IMR-90 (cell line): ENCODE data around the gene ZNF573. TPM values are rescaled to one million over a fixed set of nuclear protein-coding genes. Genes with fewer than 3 reads are reported as not detected.
A peak's percentile ranks its signal among the peaks of the same experiment; 100 is the strongest.

Source experiments
- ATAC-seq: fragments of 200-7000 bp; cut with Tn5 transposase; 2 replicates; pipeline ENCODE4 v1.9.1; 2020; ENCODE audit warnings: low read depth, mild to moderate bottlenecking, moderate library complexity
- BruUV-seq: library from RNA; stranded (reverse); fragments of 400-500 nt; replicated peaks from 2 replicates; lab custom pipeline; 2021; lab: Mats Ljungman, UMichigan
- CTCF ChIA-PET: fragments of 300-600 bp; formaldehyde crosslinking; extraction: SDS; loops from one replicate; lab custom pipeline; 2021; ENCODE audit warnings: antibody characterized with exemption; lab: Yijun Ruan, JAX
- POLR2A ChIA-PET: fragments of 300-600 bp; sonication (Branson Sonifier 250); formaldehyde crosslinking; loops from one replicate; lab custom pipeline; 2022; ENCODE audit warnings: antibody characterized with exemption; ENCODE audit not compliant: unreplicated experiment; lab: Charles Lee
- DNase-seq: peaks from one replicate; pipeline ENCODE4 v3.0.0; 2013
- H2AFZ ChIP-seq: replicated peaks from 2 replicates; pipeline ENCODE3; 2013; ENCODE audit warnings: low read length, mild to moderate bottlenecking; ENCODE audit not compliant: poor library complexity
- H2AK5ac ChIP-seq: 2 replicates; pipeline ENCODE4 v1.6.1; 2013; ENCODE audit warnings: low read depth, low read length, inconsistent platforms
- H2AK9ac ChIP-seq: replicated peaks from 2 replicates; pipeline ENCODE3; 2013; ENCODE audit warnings: mild to moderate bottlenecking, low read depth, low read length, moderate library complexity; ENCODE audit not compliant: poor library complexity
- H2BK120ac ChIP-seq: 2 replicates; pipeline ENCODE4 v1.6.1; 2013; ENCODE audit warnings: low read depth, low read length, inconsistent platforms
- H2BK15ac ChIP-seq: 3 replicates; pipeline ENCODE4 v1.6.1; 2013; ENCODE audit warnings: low read depth, low read length, inconsistent platforms
- H2BK20ac ChIP-seq: 2 replicates; pipeline ENCODE4 v1.6.1; 2013; ENCODE audit warnings: low read depth, mild to moderate bottlenecking, inconsistent platforms, low read length, moderate library complexity
- H2BK5ac ChIP-seq: 2 replicates; pipeline ENCODE4 v1.6.1; 2013; ENCODE audit warnings: mild to moderate bottlenecking, low read depth, low read length, inconsistent platforms; ENCODE audit not compliant: poor library complexity, severe bottlenecking
- H3K14ac ChIP-seq: replicated peaks from 2 replicates; pipeline ENCODE4 v1.6.1; 2013; ENCODE audit warnings: low read depth, low read length, inconsistent platforms
- H3K18ac ChIP-seq: 2 replicates; pipeline ENCODE4 v1.6.1; 2013; ENCODE audit warnings: low read depth, low read length, control low read depth
- H3K23ac ChIP-seq: 2 replicates; pipeline ENCODE4 v1.6.1; 2013; ENCODE audit warnings: low read depth, low read length, inconsistent platforms
- H3K27ac ChIP-seq: 2 replicates; pipeline ENCODE4 v1.5.1; 2013; ENCODE audit warnings: mild to moderate bottlenecking, control low read depth, low read length; ENCODE audit not compliant: insufficient read depth
- H3K27me3 ChIP-seq: 2 replicates; pipeline ENCODE4 v1.6.1; 2013; ENCODE audit warnings: low read length; ENCODE audit not compliant: control insufficient read depth, insufficient read depth
- H3K36me3 ChIP-seq: 2 replicates; pipeline ENCODE4 v1.6.1; 2013; ENCODE audit warnings: low read length, mixed read lengths; ENCODE audit not compliant: control insufficient read depth, insufficient read depth
- H3K4ac ChIP-seq: 2 replicates; pipeline ENCODE4 v1.6.1; 2013; ENCODE audit warnings: low read depth, low read length, inconsistent platforms
- H3K4me1 ChIP-seq: 2 replicates; pipeline ENCODE4 v1.6.1; 2013; ENCODE audit warnings: low read length, mixed read lengths; ENCODE audit not compliant: control insufficient read depth, insufficient read depth
- H3K4me2 ChIP-seq: 2 replicates; pipeline ENCODE4 v1.6.1; 2013; ENCODE audit warnings: low read depth, mild to moderate bottlenecking, control low read depth, low read length, moderate library complexity
- H3K4me3 ChIP-seq: 2 replicates; pipeline ENCODE4 v1.5.1; 2013; ENCODE audit warnings: low read depth, mild to moderate bottlenecking, control low read depth, low read length, moderate library complexity; ENCODE audit not compliant: insufficient read depth
- H3K56ac ChIP-seq: 2 replicates; pipeline ENCODE4 v1.6.1; 2013; ENCODE audit warnings: low read length, inconsistent platforms; ENCODE audit not compliant: insufficient read depth; ENCODE audit errors: extremely low read depth
- H3K79me1 ChIP-seq, 2 experiments: 2 replicates each; pipeline ENCODE4 v1.6.1; 2013; ENCODE audit warnings: low read length in 2 of 2, inconsistent platforms in 1 of 2, low read depth in 1 of 2
- H3K9ac ChIP-seq: 2 replicates; pipeline ENCODE4 v1.6.1; 2013; ENCODE audit warnings: low read depth, low read length, control low read depth
- H3K9me1 ChIP-seq: 2 replicates; pipeline ENCODE4 v1.6.1; 2013; ENCODE audit warnings: low read length, inconsistent platforms; ENCODE audit not compliant: insufficient read depth
- H3K9me3 ChIP-seq: 2 replicates; pipeline ENCODE4 v1.6.1; 2013; ENCODE audit warnings: low read length; ENCODE audit not compliant: control insufficient read depth, insufficient read depth
- H4K20me1 ChIP-seq: 2 replicates; pipeline ENCODE4 v1.6.1; 2013; ENCODE audit warnings: low read length, inconsistent platforms; ENCODE audit not compliant: insufficient read depth
- H4K5ac ChIP-seq: 2 replicates; pipeline ENCODE4 v1.6.1; 2013; ENCODE audit warnings: mild to moderate bottlenecking, low read depth, low read length, control low read depth
- H4K8ac ChIP-seq, 2 experiments: 2 replicates each; pipeline ENCODE4 v1.6.1; 2013; ENCODE audit warnings: low read depth in 2 of 2, low read length in 2 of 2, control low read depth in 1 of 2, inconsistent platforms in 1 of 2
- H4K91ac ChIP-seq: 2 replicates; pipeline ENCODE4 v1.6.1; 2013; ENCODE audit warnings: low read depth, low read length, inconsistent platforms; ENCODE audit not compliant: insufficient read depth
- BHLHE40 ChIP-seq: fragments of 150-350 bp; IDR thresholded peaks from 2 replicates; pipeline ENCODE4 v1.6.1; 2016; ENCODE audit warnings: mild to moderate bottlenecking, low read depth, low read length
- CTCF ChIP-seq: conservative IDR thresholded peaks from 2 replicates; pipeline ENCODE4 v1.5.1; 2012; ENCODE audit warnings: mild to moderate bottlenecking, low read depth, low read length, improper control_type of control experiment
- ELK1 ChIP-seq: fragments of 150-350 bp; IDR thresholded peaks from 2 replicates; pipeline ENCODE4 v1.6.1; 2016; ENCODE audit warnings: low read depth, mild to moderate bottlenecking, low read length, moderate library complexity, borderline replicate concordance
- MAFK ChIP-seq: IDR thresholded peaks from 2 replicates; pipeline ENCODE4 v1.6.1; 2012; ENCODE audit warnings: low read depth, low read length, improper control_type of control experiment
- RFX5 ChIP-seq: IDR thresholded peaks from 2 replicates; pipeline ENCODE4 v1.8.0; 2012; ENCODE audit warnings: low read depth, mild to moderate bottlenecking, low read length, moderate library complexity
- WGBS, 2 experiments: methylation state at CpG; one replicate each; pipeline versions ENCODE4 v1.1.5 to v1.1.7; 2013; ENCODE audit warnings: missing lambda C conversion rate in 2 of 2; ENCODE audit not compliant: insufficient read length in 1 of 2; ENCODE audit errors: extremely low coverage in 2 of 2; 5-methylcytosine and 5-hydroxymethylcytosine counted together
- dilution Hi-C: fragments of 300-500 bp; cut with HindIII; formaldehyde crosslinking; loops from one replicate; pipeline ENCODE4 v1.14.3; 2018; ENCODE audit warnings: low sequenced_read_pairs; ENCODE audit not compliant: unreplicated experiment
- in situ Hi-C: fragments of 300-500 bp; cut with MboI; formaldehyde crosslinking; loops from 3 replicates; pipeline ENCODE4 v1.14.3; 2019; ENCODE audit warnings: low sequenced_read_pairs, inconsistent platforms, mixed read lengths
- intact Hi-C: fragments of 100-400 bp; cut with micrococcal nuclease; formaldehyde crosslinking; loops from 2 replicates; pipeline ENCODE4 v1.10.0; 2022
- polyA plus RNA-seq, 3 experiments: library from polyadenylated mRNA; depleted of rRNA; stranded (reverse); fragments of >200 nt; gene quantifications; 2 replicates each; pipeline ENCODE4 v1.2.3, GENCODE V29; 2012; ENCODE audit warnings: low replicate concordance in 1 of 3
- total RNA-seq: library from RNA; depleted of rRNA; stranded (reverse); fragments of >200 nt; gene quantifications from 2 replicates; pipeline ENCODE4 v1.2.3, GENCODE V29; 2012

ZNF573 gene
- total and polyA plus RNA-seq, 2 of the 4 experiments (the other 2 are of a cell fraction): 0.80 to 3.2 TPM

DNA sequence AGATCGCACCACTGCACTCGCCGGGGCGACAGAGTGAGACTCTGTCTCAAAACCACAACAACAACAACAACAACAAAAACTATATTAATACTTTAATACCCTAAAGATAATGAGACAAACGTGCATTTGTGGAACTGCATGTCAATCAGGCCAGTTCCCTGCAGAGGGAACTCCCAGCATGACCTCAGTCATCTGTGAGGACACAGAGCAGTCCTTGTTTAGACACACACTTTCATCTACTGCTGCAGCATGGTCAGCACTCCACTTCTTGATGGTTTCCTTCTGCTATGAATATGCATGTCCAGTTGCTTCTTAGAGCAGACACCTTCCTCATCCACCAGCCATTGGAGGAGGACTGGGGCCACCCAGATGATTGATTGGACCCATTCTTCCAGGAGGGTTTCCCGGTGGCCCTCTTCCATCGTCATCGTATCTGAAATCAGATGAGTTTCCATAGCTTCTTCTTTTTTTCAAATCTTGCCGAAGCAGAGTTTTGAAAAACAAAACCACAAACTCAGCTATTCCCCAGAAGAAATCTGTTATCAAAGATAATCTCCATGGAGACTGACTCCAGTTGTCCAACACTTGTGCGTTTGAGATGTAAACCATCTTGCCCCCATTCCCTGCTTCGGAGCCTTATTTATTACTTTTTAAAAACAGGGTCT, 86.3 kb downstream of the ZNF573 start:
- no peak overlapping the region for H3K18ac ChIP-seq
- H3K9me3 ChIP-seq: peaks cover 11% of the 10 kb centered on the region
- no TSS peak for BruUV-seq
- POLR2A ChIA-PET: no interaction called here
- intact Hi-C loops (loop anchor here (2.0 to 10.0 kb wide), 2 partner anchors 38 to 228 kb away; partner anchors contain the start of genes ZFP30, ZNF569 and ZNF570), in situ Hi-C loops (no loop called here), dilution Hi-C loops (no loop called here)
- no peaks in the 10 kb centered on the region for H3K27me3 ChIP-seq
- no peak overlapping the region for H3K27ac ChIP-seq
- H3K36me3 ChIP-seq: peaks cover 8% of the 10 kb centered on the region
- H3K4ac ChIP-seq: no peak overlapping the region
- no peak for ATAC-seq
- no peak overlapping the region for H2BK120ac ChIP-seq
- H4K5ac ChIP-seq: no peak overlapping the region
- H3K9ac ChIP-seq: no peak overlapping the region
- H2AK9ac ChIP-seq: no peak overlapping the region
- H4K91ac ChIP-seq: no peak overlapping the region
- H3K9me1 ChIP-seq: no peaks in the 10 kb centered on the region
- H2AFZ ChIP-seq: peak overlapping the region; percentile 41
- no peak overlapping the region for H3K4me3 ChIP-seq
- H4K20me1 ChIP-seq: no peaks in the 10 kb centered on the region
- no peak overlapping the region for H3K56ac ChIP-seq
- no peaks in the 10 kb centered on the region; the same call in 1 of the 2 replicates for H3K4me1 ChIP-seq
- 0% methylated on average over 1 of the region's 11 CpGs; no CpG with 5 or more reads in 1 of the 2 experiments for WGBS, 2 experiments
- no peak overlapping the region for H3K4me2 ChIP-seq
- no peak overlapping the region for H2BK15ac ChIP-seq
- H2AK5ac ChIP-seq: no peak overlapping the region
- no peak overlapping the region for H2BK20ac ChIP-seq
- H3K23ac ChIP-seq: no peak overlapping the region
- H3K79me1 ChIP-seq: peaks cover 0 to 3% of the 10 kb centered on the region in 2 experiments; a peak in 1 of 4 replicates
- H2BK5ac ChIP-seq: no peak overlapping the region
- H3K14ac ChIP-seq: no peak overlapping the region
- TF ChIP-seq CTCF: no peak
- no peak for TF ChIP-seq RFX5
- TF ChIP-seq MAFK: no peak
- no peak for TF ChIP-seq BHLHE40
- TF ChIP-seq ELK1: no peak
- H4K8ac ChIP-seq: peak overlapping the region; percentile 2 to 57; a peak in 1 of 4 replicates
- CTCF ChIA-PET: no interaction called here
- no peak for DNase-seq
